ENCODE measurements around the gene TMC1. TPM values are rescaled to one million over a fixed set of nuclear protein-coding genes. Genes with fewer than 3 reads are reported as not detected.

Gene TMC1
- total and polyA plus RNA-seq, 12 donors: 0.01 to 0.67 (median 0.43) TPM; not detected in 6

DNA sequence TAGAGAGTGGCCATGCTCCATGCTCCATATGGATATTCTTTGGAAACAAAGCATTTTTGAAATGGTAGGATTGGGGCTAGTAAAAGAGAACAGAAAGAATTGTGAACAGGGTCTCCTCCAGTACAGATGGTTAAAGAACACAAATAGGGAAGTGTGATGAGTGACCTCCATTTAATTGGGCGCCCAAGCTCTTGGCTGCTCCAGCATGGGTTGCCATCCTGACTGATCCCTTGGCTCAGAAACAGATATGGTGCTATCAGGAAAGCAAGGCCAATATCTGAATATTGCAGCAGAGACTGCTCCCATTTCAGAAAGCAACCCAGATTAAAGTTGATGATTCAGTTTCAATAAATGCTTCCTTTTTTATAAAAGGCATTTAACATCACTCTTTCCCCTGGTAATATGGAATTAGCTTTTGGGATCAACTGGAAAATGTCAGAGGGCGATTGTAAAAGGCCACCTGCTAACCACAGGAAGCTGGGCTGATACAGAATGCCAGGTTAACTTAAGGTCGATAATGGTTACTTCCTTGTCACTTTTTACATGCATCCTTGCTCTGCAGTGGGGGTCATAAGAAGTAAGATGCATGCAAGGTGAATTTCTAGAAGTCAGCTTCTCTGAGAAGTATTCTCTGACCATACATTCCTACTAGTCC lies 52.9 kb downstream of the TMC1 start:
- no peak for ATAC-seq
- intact Hi-C loops (cut with DNase I): loop anchor here in 2 of 10 donors (10.0 kb wide), 1 partner anchor 49 kb away; the partner anchor contains the start of gene TMC1 (in 2 of the 2)
- Histone ChIP-seq H3K4me1 (peaks cover 0 to 40% (median 33%) of the 10 kb centered on the region in 9 donors), H3K27me3 (no peaks in the 10 kb centered on the region), H3K36me3 (no peaks in the 10 kb centered on the region), H3K27ac (no peak overlapping the region), H3K4me3 (no peak overlapping the region), H3K9me3 (no peaks in the 10 kb centered on the region)
- DNase-seq: no peak
- TF ChIP-seq, protein P1, sequence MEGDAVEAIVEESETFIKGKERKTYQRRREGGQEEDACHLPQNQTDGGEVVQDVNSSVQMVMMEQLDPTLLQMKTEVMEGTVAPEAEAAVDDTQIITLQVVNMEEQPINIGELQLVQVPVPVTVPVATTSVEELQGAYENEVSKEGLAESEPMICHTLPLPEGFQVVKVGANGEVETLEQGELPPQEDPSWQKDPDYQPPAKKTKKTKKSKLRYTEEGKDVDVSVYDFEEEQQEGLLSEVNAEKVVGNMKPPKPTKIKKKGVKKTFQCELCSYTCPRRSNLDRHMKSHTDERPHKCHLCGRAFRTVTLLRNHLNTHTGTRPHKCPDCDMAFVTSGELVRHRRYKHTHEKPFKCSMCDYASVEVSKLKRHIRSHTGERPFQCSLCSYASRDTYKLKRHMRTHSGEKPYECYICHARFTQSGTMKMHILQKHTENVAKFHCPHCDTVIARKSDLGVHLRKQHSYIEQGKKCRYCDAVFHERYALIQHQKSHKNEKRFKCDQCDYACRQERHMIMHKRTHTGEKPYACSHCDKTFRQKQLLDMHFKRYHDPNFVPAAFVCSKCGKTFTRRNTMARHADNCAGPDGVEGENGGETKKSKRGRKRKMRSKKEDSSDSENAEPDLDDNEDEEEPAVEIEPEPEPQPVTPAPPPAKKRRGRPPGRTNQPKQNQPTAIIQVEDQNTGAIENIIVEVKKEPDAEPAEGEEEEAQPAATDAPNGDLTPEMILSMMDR (IDR thresholded peaks at IDR 0.05): no peak
- WGBS, 2 donors: 76 to 87% methylated on average over 3 of the region's 3 CpGs

DNA sequence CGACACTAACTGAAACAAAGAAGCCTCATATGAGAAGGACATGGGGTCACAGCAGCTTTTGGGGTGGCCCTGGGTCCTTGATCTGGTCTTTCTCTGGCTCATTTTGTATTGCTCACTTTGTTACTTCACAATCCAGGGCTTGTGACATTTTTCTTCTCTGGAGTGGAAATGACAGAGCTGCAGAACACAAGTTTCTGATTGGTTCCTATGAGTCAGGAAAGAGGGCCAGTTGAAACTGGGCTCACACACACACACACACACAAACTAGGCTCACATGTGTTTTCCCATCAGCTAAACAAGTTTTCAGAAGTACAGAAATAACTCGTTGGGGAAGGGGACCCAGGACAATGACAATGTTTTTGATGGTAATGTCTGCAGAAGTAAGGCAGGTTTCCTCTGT lies 54.3 kb downstream of the TMC1 start:
- no peaks in the 10 kb centered on the region for H3K27me3 ChIP-seq
- TF ChIP-seq, protein P1 (IDR thresholded peaks at IDR 0.05): no peak
- H3K9me3 ChIP-seq: no peaks in the 10 kb centered on the region
- 68 to 72% methylated on average over 2 of the region's 2 CpGs for WGBS, 2 donors
- no peak overlapping the region for H3K4me3 ChIP-seq
- intact Hi-C loops (cut with DNase I): loop anchor here in 5 of 10 donors (2.0 to 10.0 kb wide), 6 partner anchors 48 to 268 kb away; partner anchors contain the start of genes ZFAND5 (in 3 of the 5) and TMC1 (in 2 of the 5)
- DNase-seq: no peak
- ATAC-seq: no peak
- peaks cover 0 to 53% (median 40%) of the 10 kb centered on the region in 9 donors for H3K4me1 ChIP-seq
- H3K27ac ChIP-seq: peak overlapping the region in 5 of 10 donors; percentile 74 to 87 (median 76)
- H3K36me3 ChIP-seq: no peaks in the 10 kb centered on the region

DNA sequence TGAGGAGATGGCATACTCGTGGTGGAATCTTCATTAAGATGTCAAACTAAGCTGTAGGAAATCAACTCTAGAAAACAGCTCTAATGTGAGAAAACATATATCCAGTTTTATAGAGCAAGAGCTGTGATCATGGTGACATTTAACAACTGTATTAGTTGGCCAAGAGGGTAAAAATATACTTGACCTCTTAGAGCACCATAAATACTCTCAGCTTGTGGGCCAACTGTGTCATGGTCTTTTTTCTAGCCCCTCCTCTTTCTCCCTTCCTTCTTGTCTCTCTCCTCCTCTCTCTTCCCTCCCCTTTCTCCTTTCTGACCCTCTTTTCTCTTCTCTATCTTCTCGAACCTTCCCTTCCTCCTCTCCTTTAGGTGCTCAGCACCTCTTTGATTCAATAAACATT lies 54.7 kb downstream of the TMC1 start:
- ATAC-seq (peak in 2 of 8 donors; percentile 25 to 62), DNase-seq (no peak)
- H3K36me3 ChIP-seq: no peaks in the 10 kb centered on the region
- WGBS, 2 donors: 76 to 85% methylated on average over 2 of the region's 2 CpGs
- H3K27me3 ChIP-seq: no peaks in the 10 kb centered on the region
- TF ChIP-seq, protein P1 (IDR thresholded peaks at IDR 0.05): no peak
- intact Hi-C loops (cut with DNase I): loop anchor here in 5 of 10 donors (2.0 to 10.0 kb wide), 6 partner anchors 49 to 269 kb away; partner anchors contain the start of genes ZFAND5 (in 3 of the 5) and TMC1 (in 2 of the 5)
- peak overlapping the region in 8 of 10 donors; percentile 37 to 87 (median 76) for H3K27ac ChIP-seq
- no peaks in the 10 kb centered on the region for H3K9me3 ChIP-seq
- H3K4me3 ChIP-seq: peak overlapping the region in 3 of 10 donors; percentile 23 to 47 (median 39)
- peaks cover 0 to 53% (median 40%) of the 10 kb centered on the region in 9 donors for H3K4me1 ChIP-seq

DNA sequence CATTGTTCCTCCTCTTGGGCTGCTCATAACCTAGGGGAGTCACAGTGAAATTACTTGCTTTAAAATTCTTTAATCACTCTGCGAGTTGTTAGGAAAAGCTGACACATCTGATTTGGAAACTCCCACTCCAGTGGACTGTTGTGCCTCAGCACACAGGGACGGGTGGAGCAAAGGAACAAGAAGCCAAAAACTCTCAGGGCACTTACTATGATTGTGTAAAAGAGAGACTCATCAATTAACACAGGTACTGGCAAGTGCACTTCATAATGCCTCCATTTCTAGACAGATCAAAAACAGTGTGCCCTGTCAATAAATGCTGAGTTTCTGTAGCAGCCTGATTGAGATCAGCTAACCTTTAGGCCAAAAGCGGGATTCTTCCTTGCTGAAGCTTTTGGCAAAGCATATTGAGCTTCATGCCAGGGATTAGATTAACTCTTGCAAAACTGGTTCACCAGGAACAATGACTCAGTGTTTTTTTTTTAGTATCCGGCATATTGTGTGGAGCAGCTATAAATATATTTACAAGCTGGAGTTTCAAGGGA lies 55.9 kb downstream of the TMC1 start:
- 7 to 10% methylated on average over 4 of the region's 4 CpGs for WGBS, 2 donors
- intact Hi-C loops (cut with DNase I): loop anchor here in 5 of 10 donors (2.0 to 10.0 kb wide), 6 partner anchors 50 to 270 kb away; partner anchors contain the start of genes ZFAND5 (in 3 of the 5) and TMC1 (in 2 of the 5)
- Histone ChIP-seq H3K4me3 (peak overlapping the region in 6 of 10 donors; percentile 2 to 47 (median 26)), H3K27ac (peak overlapping the region in 9 of 10 donors; percentile 37 to 87 (median 76)), H3K4me1 (peaks cover 0 to 58% (median 40%) of the 10 kb centered on the region in 9 donors), H3K36me3 (no peaks in the 10 kb centered on the region), H3K27me3 (no peaks in the 10 kb centered on the region), H3K9me3 (no peaks in the 10 kb centered on the region)
- TF ChIP-seq, protein P1 (IDR thresholded peaks at IDR 0.05): no peak
- ATAC-seq (peak; percentile 63 to 88 (median 78)), DNase-seq (peak in 1 of 2 donors; percentile 41)
